GM04504 (cell line): Measurements from ENCODE around the gene SIGLEC9.

Source experiments
- DNase-seq: peaks from one replicate; pipeline ENCODE4 v3.0.0-alpha.2; 2012; ENCODE audit warnings: low read depth

The SIGLEC9 gene

DNA sequence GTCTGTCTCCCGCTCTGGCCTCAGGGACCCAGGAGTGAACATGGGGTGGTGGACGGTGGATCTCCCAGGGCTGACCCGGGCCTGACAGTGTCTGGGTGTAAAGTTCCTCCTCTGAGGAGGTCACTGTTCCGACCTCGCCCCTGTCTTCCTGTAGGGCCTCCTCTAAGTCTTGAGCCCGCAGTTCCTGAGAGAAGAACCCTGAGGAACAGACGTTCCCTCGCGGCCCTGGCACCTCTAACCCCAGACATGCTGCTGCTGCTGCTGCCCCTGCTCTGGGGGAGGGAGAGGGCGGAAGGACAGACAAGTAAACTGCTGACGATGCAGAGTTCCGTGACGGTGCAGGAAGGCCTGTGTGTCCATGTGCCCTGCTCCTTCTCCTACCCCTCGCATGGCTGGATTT lies at the start of gene SIGLEC9:
Gene SIGLEC9, plus strand, starts transcription at position 178 of the 400 bp plus-strand sequence. Its CDS starts 69 bp downstream, at position 247.
- DNase-seq = no peak

DNA sequence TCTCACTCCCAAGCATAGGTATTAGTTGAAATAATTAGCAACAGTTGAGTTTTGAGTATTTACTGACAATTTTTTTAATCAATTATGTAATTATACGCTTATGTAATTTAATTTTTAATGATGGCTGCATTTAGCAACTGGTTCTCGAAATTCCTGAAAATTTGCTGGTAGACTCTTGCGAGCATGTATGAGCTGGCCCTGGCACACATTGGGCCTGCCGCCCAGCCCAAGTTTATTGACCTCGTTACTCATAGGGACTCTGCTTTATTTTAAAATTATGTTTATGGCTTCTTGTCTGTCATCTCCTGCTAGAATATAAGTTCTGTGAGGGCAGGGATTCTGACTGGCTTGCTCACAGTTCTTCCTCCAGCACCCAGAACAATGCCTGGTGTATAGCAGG lies 48.7 kb upstream of the SIGLEC9 start:
- DNase-seq = no peak

DNA sequence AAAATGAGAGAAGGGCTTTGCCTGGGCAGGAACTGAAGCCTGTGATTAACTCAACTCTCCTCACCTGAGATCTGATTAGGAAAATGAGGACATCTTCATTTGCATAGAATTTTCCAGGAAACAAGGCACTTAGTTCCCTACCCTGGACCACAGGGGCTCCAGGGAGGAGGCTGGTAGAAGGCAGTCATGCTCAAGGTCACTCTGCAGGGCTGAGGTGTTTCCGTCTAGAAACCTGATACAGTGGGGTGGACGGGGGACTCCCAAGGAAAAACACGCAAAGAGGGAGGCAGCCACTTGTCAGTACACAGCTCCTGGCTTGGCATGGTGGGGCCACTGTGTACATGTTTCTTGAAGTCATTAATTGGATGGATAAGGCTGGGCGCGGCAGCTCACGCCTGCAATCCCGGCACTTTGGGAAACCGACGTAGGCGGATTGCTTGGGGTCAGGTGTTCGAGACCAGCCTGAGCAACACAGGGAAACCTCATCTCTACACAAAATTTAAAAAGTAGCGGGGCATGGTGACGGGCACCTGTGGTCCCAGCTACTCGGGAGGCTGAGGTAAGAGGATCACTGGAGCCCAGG lies 48.0 kb upstream of the SIGLEC9 start:
- no peak for DNase-seq

DNA sequence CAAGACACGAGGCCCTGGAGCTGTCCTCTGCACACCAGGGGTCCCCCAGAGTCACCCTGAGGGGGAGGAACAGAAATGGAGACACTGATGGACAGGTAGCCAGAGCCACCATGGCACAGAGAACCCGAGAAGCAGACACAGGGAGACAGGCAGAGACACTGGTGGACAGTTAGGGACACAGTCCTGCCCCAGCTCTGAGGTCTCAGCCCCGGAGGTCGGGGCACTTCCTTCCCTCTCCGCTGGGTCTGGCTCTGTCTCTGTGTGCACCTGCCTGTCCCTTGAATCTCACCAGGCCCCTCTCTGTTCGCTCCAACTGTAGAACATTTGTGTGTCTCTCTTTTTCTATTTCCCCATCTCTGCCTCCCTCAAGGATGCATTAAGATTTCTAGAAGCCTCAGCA lies 46.6 kb upstream of the SIGLEC9 start:
- no peak for DNase-seq

DNA sequence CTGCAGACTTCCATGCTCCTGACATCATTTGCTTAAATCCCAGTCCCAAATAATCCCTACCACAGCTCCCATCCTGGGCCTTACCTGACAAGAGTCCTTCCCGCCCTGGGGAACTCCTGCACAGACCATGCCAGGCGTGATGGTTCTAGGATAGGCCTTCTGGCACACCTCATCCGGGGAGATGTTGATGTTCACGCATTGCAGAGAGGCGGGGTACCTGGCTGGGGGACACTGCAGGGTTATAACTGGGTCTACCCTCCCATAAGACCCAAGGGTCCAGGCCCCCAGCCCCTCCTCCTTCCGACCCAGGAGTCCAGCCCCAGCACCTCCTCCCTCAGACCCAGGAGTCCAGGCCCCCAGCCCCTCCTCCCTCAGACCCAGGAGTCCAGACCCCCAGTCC lies 46.0 kb upstream of the SIGLEC9 start:
- no peak for DNase-seq

DNA sequence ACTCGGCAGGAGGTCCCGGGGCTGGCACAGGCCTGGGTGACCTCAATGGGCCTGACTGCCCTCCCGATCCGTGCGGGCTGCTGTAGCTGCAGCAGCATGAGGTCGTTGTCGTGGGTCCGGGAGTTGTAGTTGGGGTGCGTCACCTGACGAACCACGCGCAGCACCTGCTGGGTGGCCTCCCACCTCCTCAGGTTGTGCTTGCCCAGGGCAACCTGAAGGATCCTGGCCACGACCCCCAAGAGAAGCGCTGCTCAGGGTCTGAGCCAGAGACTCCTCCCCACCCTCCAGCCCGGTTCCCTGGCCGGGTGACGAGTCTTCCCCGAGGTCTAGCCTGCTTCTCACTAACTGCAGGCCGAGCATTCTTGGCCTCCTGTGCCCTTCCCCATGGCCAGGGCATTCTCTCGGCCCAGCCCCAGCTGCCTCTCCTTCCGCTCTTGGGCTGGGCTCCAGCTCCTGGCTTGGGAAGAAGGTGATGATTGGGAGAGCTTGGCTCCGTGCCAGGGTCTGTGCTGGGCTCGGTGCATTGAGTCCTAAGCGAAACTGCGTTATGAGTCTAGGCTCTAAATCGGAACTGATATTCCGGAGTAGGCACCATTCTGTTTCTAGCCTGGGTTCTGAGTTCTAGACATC lies 45.1 kb upstream of the SIGLEC9 start:
- DNase-seq = no peak

DNA sequence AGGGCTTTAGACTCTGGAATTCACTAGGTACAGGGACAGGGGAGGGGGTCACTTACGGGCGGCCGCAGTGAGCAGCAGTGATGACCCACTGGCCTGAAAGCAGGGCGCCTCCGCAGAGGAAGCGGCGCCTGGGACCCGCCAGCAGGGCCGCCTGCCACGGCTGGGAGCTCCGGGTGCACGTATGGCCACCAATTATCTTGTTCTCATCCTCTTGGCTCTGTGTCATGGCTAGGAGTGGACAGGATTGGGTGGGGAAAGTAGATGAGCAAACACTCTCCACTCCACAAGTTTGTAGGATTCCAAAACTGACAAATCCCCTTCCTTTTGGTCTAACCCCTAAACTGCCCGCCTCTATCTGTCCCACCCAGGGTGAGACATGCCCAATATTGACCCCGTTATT lies 43.2 kb upstream of the SIGLEC9 start:
- DNase-seq = no peak

DNA sequence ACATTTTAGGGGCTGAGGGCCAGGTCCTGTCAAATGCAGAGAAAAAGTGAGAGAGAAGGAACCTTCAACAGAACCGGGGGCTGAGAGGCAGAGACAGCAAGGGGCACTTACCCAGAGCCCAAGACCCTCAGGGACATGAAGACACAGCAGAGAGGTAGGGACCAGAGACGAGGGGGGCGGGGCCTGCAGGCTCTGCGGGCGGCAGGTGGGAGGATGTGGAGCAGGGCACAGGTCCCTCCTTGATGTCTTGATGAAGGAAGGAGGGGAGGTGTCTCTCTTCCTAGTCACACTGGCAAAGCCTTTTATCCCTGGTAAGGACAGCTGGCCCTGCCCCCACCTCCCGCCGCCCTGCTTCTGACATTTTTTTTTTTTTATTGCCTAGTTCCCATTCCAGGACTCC lies 42.1 kb upstream of the SIGLEC9 start, which contains the start of gene KLK14:
Gene KLK14, minus strand, starts transcription at position 277 of the 400 bp plus-strand sequence. Its CDS starts 273 bp downstream, at position 4.
- DNase-seq = no peak

DNA sequence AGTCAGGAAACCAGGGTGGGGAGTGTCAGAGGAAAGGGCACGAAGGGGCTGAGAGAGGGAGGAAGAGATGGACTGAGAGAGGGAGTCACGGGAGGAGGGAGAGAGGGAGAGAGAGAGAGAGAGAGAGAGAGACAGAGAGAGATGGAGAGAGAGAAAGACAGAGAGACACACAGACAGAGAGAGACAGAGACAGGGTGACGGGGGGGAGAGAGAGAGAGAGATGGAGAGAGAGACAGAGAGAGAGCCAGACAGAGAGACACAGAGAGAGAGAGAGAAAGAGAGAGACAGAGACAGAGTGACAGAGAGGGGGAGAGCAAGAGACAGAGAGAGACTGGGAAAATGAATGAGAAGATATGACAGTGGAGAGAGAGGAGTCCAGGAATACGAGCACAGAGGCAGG lies 41.5 kb upstream of the SIGLEC9 start:
- DNase-seq = no peak

DNA sequence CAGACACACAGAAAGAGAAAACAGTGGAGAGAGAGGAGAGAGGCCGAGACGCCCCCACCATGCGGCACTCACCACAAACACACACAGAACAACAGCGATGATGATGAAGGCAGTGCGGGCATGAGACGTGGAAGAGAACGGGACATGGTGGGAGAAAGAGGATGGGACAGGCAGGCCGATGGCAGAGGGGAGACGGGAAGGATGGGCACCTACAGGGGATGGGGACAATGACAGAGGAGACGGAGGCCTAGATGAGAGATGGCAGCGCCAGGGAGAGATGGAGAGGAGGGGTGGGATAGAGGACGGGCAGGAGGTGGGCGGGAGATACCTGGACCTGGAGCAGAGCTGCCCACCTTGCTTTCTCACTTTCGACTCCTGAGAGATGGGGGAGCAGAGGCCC lies 40.9 kb upstream of the SIGLEC9 start:
- DNase-seq = no peak

DNA sequence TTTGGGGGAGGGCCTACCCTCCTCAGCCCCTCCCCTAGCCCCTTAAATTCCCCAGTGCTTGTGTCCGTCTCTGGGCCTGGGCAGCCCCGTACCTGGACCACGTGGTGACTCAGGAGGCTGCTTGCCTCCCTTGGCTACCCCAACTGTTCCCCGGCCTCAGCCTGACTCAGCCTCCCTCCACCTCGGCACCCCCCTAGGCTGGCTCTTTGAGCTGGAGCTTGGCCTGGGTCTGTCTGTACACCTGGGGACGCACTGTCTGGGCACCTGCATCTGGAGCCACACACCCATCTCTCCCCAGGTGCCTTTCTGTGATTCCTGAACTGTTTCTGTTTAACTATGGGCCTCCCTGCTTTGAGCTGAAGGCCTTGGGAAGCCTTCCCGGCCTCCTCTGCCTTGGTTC lies 40.2 kb upstream of the SIGLEC9 start:
- DNase-seq = no peak

DNA sequence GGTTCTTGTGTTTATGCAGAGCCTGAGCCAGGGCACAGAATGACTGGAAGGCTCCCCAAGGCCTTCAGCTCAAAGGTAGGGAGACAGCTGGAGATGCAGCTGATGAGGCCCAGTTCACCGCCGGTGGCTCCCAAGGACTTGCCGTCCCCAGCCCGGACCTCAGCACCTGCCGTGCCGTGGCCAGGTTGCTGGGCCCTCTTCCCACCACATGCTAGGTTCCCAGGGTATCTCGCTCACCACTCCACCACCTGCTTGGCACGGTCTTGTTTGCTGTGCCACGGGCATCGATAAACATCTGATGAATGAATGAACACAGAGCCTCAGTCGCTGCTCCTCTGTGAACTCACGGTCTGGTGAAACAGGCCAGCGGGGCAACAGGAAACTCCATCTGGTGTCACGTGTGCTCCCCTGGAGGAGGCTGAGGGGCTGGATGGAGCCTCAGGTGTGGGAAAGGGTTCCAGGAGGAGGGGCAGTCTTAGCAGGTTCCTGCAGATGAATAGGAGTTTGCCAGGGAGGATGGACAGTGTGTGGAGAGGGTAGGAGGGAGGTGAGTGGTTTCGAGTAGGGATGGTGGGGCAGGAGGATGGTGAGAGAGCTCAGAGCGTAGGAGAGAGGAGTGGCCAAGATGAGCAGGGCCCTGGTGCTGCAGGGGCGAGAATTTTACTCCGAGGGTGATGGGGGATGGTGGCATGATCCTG lies 38.4 kb upstream of the SIGLEC9 start:
- DNase-seq = no peak

DNA sequence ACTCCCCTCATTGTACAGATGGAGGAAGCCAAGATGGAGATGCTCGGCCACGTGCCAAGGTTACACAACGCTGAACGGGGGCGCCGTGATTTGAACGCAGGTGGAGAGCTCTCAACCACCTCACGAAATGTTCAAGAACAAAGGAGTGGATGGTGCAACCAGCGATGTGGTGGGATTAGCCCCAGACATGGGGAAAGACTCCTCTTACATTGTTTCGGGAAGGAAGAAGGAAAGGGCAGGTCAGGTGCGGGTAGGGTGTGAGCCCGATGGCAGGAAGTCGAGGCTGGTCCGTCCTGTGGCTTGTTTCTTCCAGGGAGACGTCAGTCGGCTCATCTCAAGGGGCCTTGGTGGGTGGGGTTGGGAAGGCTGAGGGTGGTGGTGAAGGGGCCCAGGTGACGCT lies 34.9 kb upstream of the SIGLEC9 start:
- no peak for DNase-seq

DNA sequence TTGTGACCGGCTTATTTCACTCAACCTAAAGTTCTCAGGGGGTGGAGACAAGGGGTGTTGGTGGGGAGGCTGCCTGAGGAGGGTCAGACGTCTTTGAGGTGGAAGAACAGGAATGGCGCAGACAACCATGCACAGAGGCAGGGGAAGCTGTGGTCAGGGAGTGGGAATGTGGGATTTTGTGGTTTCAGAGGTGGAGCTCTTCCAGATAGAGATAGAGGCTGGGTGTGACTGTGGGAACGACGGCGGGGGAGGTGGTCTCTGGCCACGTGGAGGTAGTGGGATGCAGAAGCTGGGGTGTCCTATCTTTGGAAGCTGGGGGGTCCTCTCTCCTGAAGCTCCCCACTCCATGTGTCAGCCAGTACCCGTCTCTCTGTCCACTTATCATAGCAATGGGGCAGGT lies 34.2 kb upstream of the SIGLEC9 start:
- no peak for DNase-seq

DNA sequence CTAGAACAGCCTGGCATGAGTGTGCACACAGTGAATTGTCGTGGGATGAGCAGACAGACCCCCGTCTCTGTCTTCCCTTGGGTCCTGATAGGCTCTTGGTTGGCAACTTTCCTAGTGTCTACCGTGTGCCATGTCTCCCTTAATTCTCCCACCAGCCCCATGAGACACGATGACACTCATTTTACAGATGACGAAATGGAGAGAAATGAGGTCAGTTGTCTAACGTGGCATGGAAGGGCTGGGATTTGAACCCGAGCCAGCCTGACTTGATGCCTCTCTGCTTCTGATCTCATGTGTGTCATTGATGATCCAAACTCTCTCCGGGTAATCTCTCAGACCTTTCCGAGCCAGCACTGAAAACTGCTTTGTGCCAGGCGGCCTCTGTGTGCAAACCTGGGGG lies 33.6 kb upstream of the SIGLEC9 start:
- no peak for DNase-seq

DNA sequence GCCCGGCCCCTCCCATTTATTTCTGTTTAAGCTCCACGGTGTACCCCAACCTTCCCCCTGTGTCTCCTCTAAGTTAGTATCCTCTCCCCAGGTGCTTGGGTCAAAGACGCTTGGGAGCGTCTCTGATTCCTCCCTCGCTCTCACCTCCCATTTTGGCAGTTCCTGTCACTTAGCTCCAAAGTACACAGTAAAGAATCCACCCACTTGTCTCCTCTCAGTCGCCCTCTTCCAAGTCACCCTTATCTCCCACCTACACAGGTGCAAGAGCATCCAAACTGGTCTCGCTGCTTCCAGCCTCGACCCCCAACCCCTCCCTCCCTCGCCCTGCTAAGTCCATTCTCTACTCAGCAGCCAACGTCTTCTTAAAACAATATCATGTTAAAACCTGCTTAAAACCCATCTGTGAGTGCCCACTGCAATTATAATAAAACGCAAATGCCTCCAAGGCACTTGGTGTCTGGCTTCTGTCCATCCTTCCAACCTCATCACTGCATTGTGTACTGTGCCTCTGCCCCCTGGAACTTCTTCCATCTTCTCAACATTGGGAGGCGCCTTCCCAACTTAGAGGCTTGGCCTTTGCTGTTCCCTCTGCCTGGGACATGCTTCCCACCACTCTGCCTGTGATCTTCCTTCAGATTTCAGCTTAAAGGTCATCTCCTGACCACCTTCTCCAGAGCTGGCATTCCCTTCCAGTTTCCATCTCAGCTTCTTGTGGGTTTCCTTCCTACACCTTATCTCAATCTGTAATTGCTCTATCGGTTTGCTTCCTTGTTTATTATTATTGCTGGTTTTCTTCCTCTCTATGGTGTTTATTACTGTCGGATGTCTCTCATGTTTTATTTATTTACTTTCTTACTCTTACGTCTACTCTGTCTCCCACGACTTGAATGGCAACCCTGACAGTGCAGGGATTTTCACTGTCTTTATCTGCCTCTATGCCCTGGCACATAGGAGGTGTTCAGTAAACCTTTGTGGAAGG lies 32.5 kb upstream of the SIGLEC9 start:
- DNase-seq = no peak

DNA sequence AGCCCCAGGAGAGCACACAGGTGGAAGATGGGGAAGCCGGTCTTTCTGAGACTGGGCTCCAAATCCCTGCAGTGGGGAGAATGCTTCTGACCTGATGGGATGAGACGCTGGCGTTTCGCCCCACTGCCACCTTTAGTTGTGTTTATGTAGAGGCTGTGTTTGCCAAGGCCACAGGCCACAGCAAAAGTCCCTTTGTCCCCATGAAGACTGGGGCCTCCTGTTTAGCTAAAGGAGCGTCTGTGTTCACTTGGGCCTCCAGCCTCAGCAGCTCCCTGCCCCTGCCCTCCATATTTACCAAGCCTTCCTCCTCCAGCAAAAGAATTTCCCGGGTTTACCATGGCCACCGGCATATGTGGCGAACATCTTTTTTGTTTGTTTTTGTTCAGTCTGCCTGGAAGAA lies 31.6 kb upstream of the SIGLEC9 start:
- DNase-seq = no peak

DNA sequence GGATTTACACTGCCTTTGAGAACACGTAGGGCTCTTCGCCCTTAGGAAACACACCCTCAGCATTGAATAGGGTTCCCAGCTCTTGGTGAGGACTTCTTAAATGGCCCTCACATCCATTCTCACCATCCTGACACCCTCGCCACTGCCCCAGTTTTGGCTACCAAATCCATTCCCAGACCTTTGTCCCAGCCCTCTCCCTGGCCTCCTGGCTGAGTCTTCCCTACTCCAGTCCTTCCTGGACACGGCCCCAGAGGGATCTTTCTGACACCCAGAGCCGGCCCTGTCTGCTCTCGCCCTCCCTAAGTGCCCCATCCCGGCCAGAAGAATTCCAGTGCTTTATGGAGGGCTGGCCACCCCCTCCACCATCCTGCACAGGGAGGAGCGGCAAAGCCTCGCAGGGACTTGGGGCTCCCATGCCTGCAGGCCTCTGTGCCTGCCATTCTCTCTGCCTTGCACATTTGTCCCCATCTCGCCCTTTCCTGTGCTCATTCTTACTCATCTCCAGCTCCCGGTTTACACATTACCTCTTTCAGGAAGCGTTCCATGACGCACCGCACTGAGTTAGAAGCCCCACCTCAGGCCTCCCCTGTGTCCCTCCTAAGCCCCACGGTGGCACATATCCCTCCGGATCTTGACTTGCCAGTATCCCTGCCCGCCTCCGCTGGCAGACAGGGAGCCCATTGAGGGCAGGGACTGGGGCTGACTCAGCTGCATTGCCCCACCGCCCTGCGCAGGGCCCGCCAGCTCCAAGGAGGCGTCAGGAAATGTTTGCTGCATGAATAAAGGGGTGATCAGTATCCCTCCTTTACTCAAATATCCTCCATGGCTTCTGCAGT lies 31.0 kb upstream of the SIGLEC9 start:
- no peak for DNase-seq

DNA sequence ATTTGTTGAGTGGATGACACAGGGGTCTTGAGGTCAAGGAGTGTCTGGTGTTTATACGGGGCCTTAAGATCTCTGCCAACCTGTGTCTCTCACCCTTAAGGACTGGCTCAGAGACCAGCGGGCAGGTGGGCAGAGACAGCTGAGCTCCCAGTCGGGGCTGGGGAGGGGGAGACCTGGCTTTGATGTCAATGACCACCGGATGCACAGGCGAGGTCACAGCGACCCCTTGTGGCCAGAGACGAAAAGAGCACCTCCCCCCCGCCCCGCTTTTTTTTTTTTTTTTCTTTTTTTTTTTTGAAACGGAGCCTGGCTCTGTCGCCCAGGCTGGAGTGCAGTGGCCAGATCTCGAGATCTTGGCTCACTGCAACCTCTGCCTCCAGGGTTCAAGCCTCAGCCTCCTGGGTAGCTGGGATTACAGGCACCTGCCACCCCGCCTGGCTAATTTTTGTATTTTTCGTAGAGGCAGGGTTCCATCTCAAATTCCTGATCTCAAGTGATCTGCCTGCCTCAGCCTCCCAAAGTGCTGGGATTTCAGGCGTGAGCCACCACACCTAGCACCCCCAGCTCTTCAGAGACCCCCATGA lies 29.9 kb upstream of the SIGLEC9 start:
- DNase-seq = no peak

DNA sequence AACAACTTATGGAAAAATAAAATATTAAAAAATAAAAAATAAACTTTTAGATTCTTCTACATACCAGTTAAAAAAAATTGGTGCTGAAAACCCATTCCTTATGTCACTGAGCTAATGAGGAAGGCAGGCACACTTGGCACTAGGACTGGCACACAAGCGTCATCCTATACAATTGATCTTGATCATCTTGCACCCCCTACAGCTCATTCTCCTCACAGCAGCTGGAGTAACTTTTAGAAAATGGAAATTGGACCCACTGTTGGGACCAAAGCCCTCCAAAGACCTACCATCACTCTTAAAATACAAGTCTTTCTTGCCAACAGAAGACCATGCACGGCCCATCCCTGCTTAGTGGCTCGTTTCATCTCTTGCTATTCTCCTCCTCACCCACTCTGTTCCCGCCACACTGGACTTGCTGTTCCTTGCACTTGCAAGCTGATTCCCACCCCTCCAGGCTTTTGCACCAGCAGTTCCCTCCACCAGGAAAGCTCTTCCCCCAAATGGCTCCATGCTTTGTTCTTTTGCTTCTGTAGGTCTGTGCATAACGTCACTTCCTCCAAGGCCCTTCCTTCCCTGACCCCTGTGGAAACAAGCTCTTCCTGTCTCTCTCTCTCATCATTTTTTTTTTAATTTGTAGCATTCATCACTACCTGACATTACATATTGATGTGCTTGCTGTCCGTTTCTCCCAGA lies 28.1 kb upstream of the SIGLEC9 start:
- no peak for DNase-seq
